ENCODE data around the gene PTBP2.

Gene PTBP2

GRCh38 chr1:96721416-96722160, at the start of gene PTBP2:
Gene PTBP2 (plus strand): TSS chr1:96721784. CDS start chr1:96721865, 81 bp downstream.
- H3K4me3 ChIP-seq (ENCODE audit: low read depth in 1 of 2, low read length in 2 of 2) = peak within 1 kb of the TSS; percentile 87 to 99

GRCh38 chr1:96674915-96675314, 46.7 kb upstream of the PTBP2 start:
- Histone ChIP-seq H3K9me3 (ENCODE audit: low read length) (peaks cover 14% of the 10 kb centered on the region), H3K27me3 (ENCODE audit: control insufficient read depth in 1 of 2, insufficient read depth in 2 of 2, low read length in 2 of 2) (no peaks in the 10 kb centered on the region), H3K27ac (ENCODE audit: low read depth, low read length) (no peak overlapping the region), H3K36me3 (ENCODE audit: insufficient read depth, low read length) (no peaks in the 10 kb centered on the region), H3K4me1 (ENCODE audit: insufficient read depth, low read length) (no peaks in the 10 kb centered on the region), H3K4me3 (ENCODE audit: low read depth in 1 of 2, low read length in 2 of 2) (no peak overlapping the region), H3K9ac (ENCODE audit: low read length) (no peak overlapping the region)

More at GRCh38 chr1:96721416-96722160, at the start of gene PTBP2:
- H3K36me3 ChIP-seq (ENCODE audit: insufficient read depth, low read length) = peaks cover 5% of the 10 kb centered on the region
- no peaks in the 10 kb centered on the region for H3K27me3 ChIP-seq (ENCODE audit: control insufficient read depth in 1 of 2, insufficient read depth in 2 of 2, low read length in 2 of 2)
- peak within 1 kb of the TSS; percentile 75 for H3K27ac ChIP-seq (ENCODE audit: low read depth, low read length)
- H3K9ac ChIP-seq (ENCODE audit: low read length) = peak within 1 kb of the TSS; percentile 99
- no peaks in the 10 kb centered on the region for H3K9me3 ChIP-seq (ENCODE audit: low read length)
- H3K4me1 ChIP-seq (ENCODE audit: insufficient read depth, low read length) = peaks cover 19% of the 10 kb centered on the region

GRCh38 chr1:96682056-96682455, 39.5 kb upstream of the PTBP2 start:
- H3K4me1 ChIP-seq (ENCODE audit: insufficient read depth, low read length) = peaks cover 18% of the 10 kb centered on the region
- H3K9me3 ChIP-seq (ENCODE audit: low read length) = no peaks in the 10 kb centered on the region
- no peak overlapping the region for H3K4me3 ChIP-seq (ENCODE audit: low read depth in 1 of 2, low read length in 2 of 2)
- no peaks in the 10 kb centered on the region for H3K36me3 ChIP-seq (ENCODE audit: insufficient read depth, low read length)
- H3K27me3 ChIP-seq (ENCODE audit: control insufficient read depth in 1 of 2, insufficient read depth in 2 of 2, low read length in 2 of 2) = no peaks in the 10 kb centered on the region
- no peak overlapping the region for H3K9ac ChIP-seq (ENCODE audit: low read length)
- no peak overlapping the region for H3K27ac ChIP-seq (ENCODE audit: low read depth, low read length)

GRCh38 chr1:96683931-96684330, 37.7 kb upstream of the PTBP2 start:
- no peaks in the 10 kb centered on the region for H3K36me3 ChIP-seq (ENCODE audit: insufficient read depth, low read length)
- H3K27ac ChIP-seq (ENCODE audit: low read depth, low read length) = no peak overlapping the region
- H3K4me3 ChIP-seq (ENCODE audit: low read depth in 1 of 2, low read length in 2 of 2) = no peak overlapping the region
- H3K4me1 ChIP-seq (ENCODE audit: insufficient read depth, low read length) = peaks cover 18% of the 10 kb centered on the region
- H3K9ac ChIP-seq (ENCODE audit: low read length) = no peak overlapping the region
- H3K27me3 ChIP-seq (ENCODE audit: control insufficient read depth in 1 of 2, insufficient read depth in 2 of 2, low read length in 2 of 2) = no peaks in the 10 kb centered on the region
- no peaks in the 10 kb centered on the region for H3K9me3 ChIP-seq (ENCODE audit: low read length)

- no peak overlapping the region for H3K4me3 ChIP-seq (ENCODE audit: low read depth in 1 of 2, low read length in 2 of 2)
- no peak overlapping the region for H3K27ac ChIP-seq (ENCODE audit: low read depth, low read length)
- peaks cover 18% of the 10 kb centered on the region for H3K4me1 ChIP-seq (ENCODE audit: insufficient read depth, low read length)
- no peaks in the 10 kb centered on the region for H3K36me3 ChIP-seq (ENCODE audit: insufficient read depth, low read length)
- no peaks in the 10 kb centered on the region for H3K9me3 ChIP-seq (ENCODE audit: low read length)
- H3K9ac ChIP-seq (ENCODE audit: low read length) = no peak overlapping the region
- H3K27me3 ChIP-seq (ENCODE audit: control insufficient read depth in 1 of 2, insufficient read depth in 2 of 2, low read length in 2 of 2) = no peaks in the 10 kb centered on the region
Measured at GRCh38 chr1:96684744-96685143, 36.8 kb upstream of the PTBP2 start.

GRCh38 chr1:96688767-96689166, 32.8 kb upstream of the PTBP2 start:
- Histone ChIP-seq H3K36me3 (ENCODE audit: insufficient read depth, low read length) (no peaks in the 10 kb centered on the region), H3K9me3 (ENCODE audit: low read length) (no peaks in the 10 kb centered on the region), H3K27me3 (ENCODE audit: control insufficient read depth in 1 of 2, insufficient read depth in 2 of 2, low read length in 2 of 2) (no peaks in the 10 kb centered on the region), H3K27ac (ENCODE audit: low read depth, low read length) (no peak overlapping the region), H3K4me1 (ENCODE audit: insufficient read depth, low read length) (peaks cover 18% of the 10 kb centered on the region), H3K4me3 (ENCODE audit: low read depth in 1 of 2, low read length in 2 of 2) (no peak overlapping the region), H3K9ac (ENCODE audit: low read length) (no peak overlapping the region)

GRCh38 chr1:96695954-96696353, 25.6 kb upstream of the PTBP2 start:
- Histone ChIP-seq H3K27ac (ENCODE audit: low read depth, low read length) (no peak overlapping the region), H3K4me3 (ENCODE audit: low read depth in 1 of 2, low read length in 2 of 2) (no peak overlapping the region), H3K9ac (ENCODE audit: low read length) (no peak overlapping the region), H3K36me3 (ENCODE audit: insufficient read depth, low read length) (no peaks in the 10 kb centered on the region), H3K27me3 (ENCODE audit: control insufficient read depth in 1 of 2, insufficient read depth in 2 of 2, low read length in 2 of 2) (no peaks in the 10 kb centered on the region), H3K9me3 (ENCODE audit: low read length) (no peaks in the 10 kb centered on the region), H3K4me1 (ENCODE audit: insufficient read depth, low read length) (no peaks in the 10 kb centered on the region)

GRCh38 chr1:96698342-96698983, 23.1 kb upstream of the PTBP2 start:
- H3K27me3 ChIP-seq (ENCODE audit: control insufficient read depth in 1 of 2, insufficient read depth in 2 of 2, low read length in 2 of 2) = no peaks in the 10 kb centered on the region
- H3K9me3 ChIP-seq (ENCODE audit: low read length) = no peaks in the 10 kb centered on the region
- H3K27ac ChIP-seq (ENCODE audit: low read depth, low read length) = no peak overlapping the region
- no peaks in the 10 kb centered on the region for H3K4me1 ChIP-seq (ENCODE audit: insufficient read depth, low read length)
- no peaks in the 10 kb centered on the region for H3K36me3 ChIP-seq (ENCODE audit: insufficient read depth, low read length)
- no peak overlapping the region for H3K4me3 ChIP-seq (ENCODE audit: low read depth in 1 of 2, low read length in 2 of 2)
- H3K9ac ChIP-seq (ENCODE audit: low read length) = no peak overlapping the region

- H3K9me3 ChIP-seq (ENCODE audit: low read length) = no peaks in the 10 kb centered on the region
- no peaks in the 10 kb centered on the region for H3K36me3 ChIP-seq (ENCODE audit: insufficient read depth, low read length)
- H3K27me3 ChIP-seq (ENCODE audit: control insufficient read depth in 1 of 2, insufficient read depth in 2 of 2, low read length in 2 of 2) = no peaks in the 10 kb centered on the region
- no peak overlapping the region for H3K4me3 ChIP-seq (ENCODE audit: low read depth in 1 of 2, low read length in 2 of 2)
- H3K27ac ChIP-seq (ENCODE audit: low read depth, low read length) = no peak overlapping the region
- no peaks in the 10 kb centered on the region for H3K4me1 ChIP-seq (ENCODE audit: insufficient read depth, low read length)
- no peak overlapping the region for H3K9ac ChIP-seq (ENCODE audit: low read length)
Measured at GRCh38 chr1:96703186-96703585, 18.4 kb upstream of the PTBP2 start.

- Histone ChIP-seq H3K27ac (ENCODE audit: low read depth, low read length) (no peak overlapping the region), H3K9me3 (ENCODE audit: low read length) (no peaks in the 10 kb centered on the region), H3K36me3 (ENCODE audit: insufficient read depth, low read length) (no peaks in the 10 kb centered on the region), H3K27me3 (ENCODE audit: control insufficient read depth in 1 of 2, insufficient read depth in 2 of 2, low read length in 2 of 2) (no peaks in the 10 kb centered on the region), H3K4me3 (ENCODE audit: low read depth in 1 of 2, low read length in 2 of 2) (no peak overlapping the region), H3K4me1 (ENCODE audit: insufficient read depth, low read length) (no peaks in the 10 kb centered on the region), H3K9ac (ENCODE audit: low read length) (no peak overlapping the region)
Measured at GRCh38 chr1:96707023-96707422, 14.6 kb upstream of the PTBP2 start.

GRCh38 chr1:96708482-96708881, 13.1 kb upstream of the PTBP2 start:
- no peaks in the 10 kb centered on the region for H3K9me3 ChIP-seq (ENCODE audit: low read length)

More at GRCh38 chr1:96708482-96708881, 13.1 kb upstream of the PTBP2 start:
- Histone ChIP-seq H3K9ac (ENCODE audit: low read length) (no peak overlapping the region), H3K36me3 (ENCODE audit: insufficient read depth, low read length) (no peaks in the 10 kb centered on the region), H3K27ac (ENCODE audit: low read depth, low read length) (no peak overlapping the region), H3K4me1 (ENCODE audit: insufficient read depth, low read length) (no peaks in the 10 kb centered on the region), H3K27me3 (ENCODE audit: control insufficient read depth in 1 of 2, insufficient read depth in 2 of 2, low read length in 2 of 2) (no peaks in the 10 kb centered on the region), H3K4me3 (ENCODE audit: low read depth in 1 of 2, low read length in 2 of 2) (no peak overlapping the region)

Data from muscle layer of colon (tissue), 2 donors.